NB4 (cell line): Measurements from ENCODE around the gene HSPE1.

Source experiments
- DNase-seq: peaks from one replicate; pipeline ENCODE4 v3.0.0; 2010; ENCODE audit warnings: low read depth
- H3K4me3 ChIP-seq: one replicate; pipeline ENCODE4 v1.5.1; 2011; ENCODE audit warnings: mild to moderate bottlenecking, low read depth, low read length, moderate library complexity
- MYC ChIP-seq: IDR thresholded peaks from 2 replicates; pipeline ENCODE4 v1.6.1; 2011; ENCODE audit warnings: low read depth, low read length
- POLR2A ChIP-seq: IDR thresholded peaks from 2 replicates; pipeline ENCODE4 v1.6.1; 2011; ENCODE audit warnings: mild to moderate bottlenecking; ENCODE audit not compliant: insufficient read length; ENCODE audit errors: extremely low read depth
- TF ChIP-seq, protein P1 (sequence below): IDR thresholded peaks from 2 replicates; pipeline ENCODE4 v1.6.1; 2011; ENCODE audit warnings: low read depth, low read length
- TF ChIP-seq, protein P2 (sequence below): IDR thresholded peaks from one replicate; pipeline ENCODE4 v1.5.1; 2012; ENCODE audit warnings: low read depth, low read length

Gene HSPE1

GRCh38 chr2:197455428-197455827 lies 44.8 kb upstream of the HSPE1 start:
- TF ChIP-seq POLR2A: no peak
- TF ChIP-seq, protein P1, sequence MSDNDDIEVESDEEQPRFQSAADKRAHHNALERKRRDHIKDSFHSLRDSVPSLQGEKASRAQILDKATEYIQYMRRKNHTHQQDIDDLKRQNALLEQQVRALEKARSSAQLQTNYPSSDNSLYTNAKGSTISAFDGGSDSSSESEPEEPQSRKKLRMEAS: no peak
- peak overlapping the region; percentile 98 for H3K4me3 ChIP-seq
- DNase-seq: no peak

- DNase-seq: no peak
These were observed 39.5 kb upstream of the HSPE1 start for GRCh38 chr2:197460649-197461048.

GRCh38 chr2:197461057-197461456 lies 39.1 kb upstream of the HSPE1 start:
- DNase-seq: no peak
- TF ChIP-seq, protein P1: no peak
- TF ChIP-seq MYC: no peak
- TF ChIP-seq, protein P2, sequence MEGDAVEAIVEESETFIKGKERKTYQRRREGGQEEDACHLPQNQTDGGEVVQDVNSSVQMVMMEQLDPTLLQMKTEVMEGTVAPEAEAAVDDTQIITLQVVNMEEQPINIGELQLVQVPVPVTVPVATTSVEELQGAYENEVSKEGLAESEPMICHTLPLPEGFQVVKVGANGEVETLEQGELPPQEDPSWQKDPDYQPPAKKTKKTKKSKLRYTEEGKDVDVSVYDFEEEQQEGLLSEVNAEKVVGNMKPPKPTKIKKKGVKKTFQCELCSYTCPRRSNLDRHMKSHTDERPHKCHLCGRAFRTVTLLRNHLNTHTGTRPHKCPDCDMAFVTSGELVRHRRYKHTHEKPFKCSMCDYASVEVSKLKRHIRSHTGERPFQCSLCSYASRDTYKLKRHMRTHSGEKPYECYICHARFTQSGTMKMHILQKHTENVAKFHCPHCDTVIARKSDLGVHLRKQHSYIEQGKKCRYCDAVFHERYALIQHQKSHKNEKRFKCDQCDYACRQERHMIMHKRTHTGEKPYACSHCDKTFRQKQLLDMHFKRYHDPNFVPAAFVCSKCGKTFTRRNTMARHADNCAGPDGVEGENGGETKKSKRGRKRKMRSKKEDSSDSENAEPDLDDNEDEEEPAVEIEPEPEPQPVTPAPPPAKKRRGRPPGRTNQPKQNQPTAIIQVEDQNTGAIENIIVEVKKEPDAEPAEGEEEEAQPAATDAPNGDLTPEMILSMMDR: no peak
- no peak for TF ChIP-seq POLR2A

More at GRCh38 chr2:197460649-197461048, 39.5 kb upstream of the HSPE1 start:
- no peak overlapping the region for H3K4me3 ChIP-seq
- TF ChIP-seq POLR2A: no peak
- no peak for TF ChIP-seq MYC
- TF ChIP-seq, protein P2: no peak
- TF ChIP-seq, protein P1: no peak

DNA sequence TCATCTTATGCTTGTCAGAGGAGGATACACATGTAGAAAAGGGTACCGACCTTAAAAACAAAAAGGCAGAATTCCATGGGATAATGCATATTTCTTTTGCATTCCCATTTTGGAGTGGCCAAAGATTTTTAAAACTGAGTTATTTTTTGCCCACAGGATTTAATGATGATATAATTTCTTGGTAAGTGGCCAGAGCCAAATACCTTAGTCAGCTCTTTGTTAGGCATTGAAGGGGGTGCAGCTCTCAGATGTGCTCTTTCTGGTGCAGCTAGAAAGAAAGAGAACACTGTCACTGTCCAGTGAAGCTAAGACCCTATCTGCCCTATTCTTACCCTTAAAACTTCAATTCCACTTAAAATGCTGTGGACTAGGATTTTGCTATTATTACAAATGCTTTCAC lies 36.0 kb upstream of the HSPE1 start:
- H3K4me3 ChIP-seq: no peak overlapping the region
- TF ChIP-seq, protein P2: no peak
- TF ChIP-seq, protein P1: no peak
- TF ChIP-seq POLR2A: no peak
- TF ChIP-seq MYC: no peak
- DNase-seq: no peak

More at GRCh38 chr2:197461057-197461456, 39.1 kb upstream of the HSPE1 start:
- no peak overlapping the region for H3K4me3 ChIP-seq

GRCh38 chr2:197472166-197472565 lies 28.0 kb upstream of the HSPE1 start:
- H3K4me3 ChIP-seq: no peak overlapping the region
- no peak for DNase-seq
- TF ChIP-seq, protein P1: no peak
- TF ChIP-seq POLR2A (no peak), MYC (no peak)
- TF ChIP-seq, protein P2: no peak

DNA sequence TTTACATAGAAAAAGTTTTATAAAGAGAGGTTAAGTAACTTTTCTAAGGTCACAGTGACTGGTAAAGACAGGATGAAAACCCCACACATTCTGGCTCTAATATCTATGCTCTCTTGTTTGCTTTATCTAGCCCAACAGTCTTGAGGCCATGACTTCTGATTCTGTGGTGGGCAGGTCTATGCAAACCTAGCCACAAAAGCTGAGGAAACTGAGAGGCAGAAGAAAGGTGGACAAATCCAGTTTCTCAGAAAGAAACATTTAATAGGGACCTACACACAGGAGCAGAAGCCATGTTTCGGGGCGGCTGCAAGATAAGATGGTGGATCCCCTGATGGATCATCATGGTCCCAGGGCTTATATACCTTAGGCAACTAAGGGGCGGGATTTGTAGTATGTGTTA lies 22.4 kb upstream of the HSPE1 start:
- DNase-seq: no peak
- H3K4me3 ChIP-seq: no peak overlapping the region
- TF ChIP-seq MYC (no peak), POLR2A (no peak)
- TF ChIP-seq, protein P2: no peak
- TF ChIP-seq, protein P1: no peak
